GM15510 (cell line): ENCODE data around the gene EME2.

Experiments
- POLR2A ChIP-seq: IDR thresholded peaks from 3 replicates; pipeline ENCODE4 v1.6.1; 2011; ENCODE audit warnings: borderline replicate concordance; ENCODE audit not compliant: insufficient read length; ENCODE audit errors: extremely low read depth

Gene EME2

DNA sequence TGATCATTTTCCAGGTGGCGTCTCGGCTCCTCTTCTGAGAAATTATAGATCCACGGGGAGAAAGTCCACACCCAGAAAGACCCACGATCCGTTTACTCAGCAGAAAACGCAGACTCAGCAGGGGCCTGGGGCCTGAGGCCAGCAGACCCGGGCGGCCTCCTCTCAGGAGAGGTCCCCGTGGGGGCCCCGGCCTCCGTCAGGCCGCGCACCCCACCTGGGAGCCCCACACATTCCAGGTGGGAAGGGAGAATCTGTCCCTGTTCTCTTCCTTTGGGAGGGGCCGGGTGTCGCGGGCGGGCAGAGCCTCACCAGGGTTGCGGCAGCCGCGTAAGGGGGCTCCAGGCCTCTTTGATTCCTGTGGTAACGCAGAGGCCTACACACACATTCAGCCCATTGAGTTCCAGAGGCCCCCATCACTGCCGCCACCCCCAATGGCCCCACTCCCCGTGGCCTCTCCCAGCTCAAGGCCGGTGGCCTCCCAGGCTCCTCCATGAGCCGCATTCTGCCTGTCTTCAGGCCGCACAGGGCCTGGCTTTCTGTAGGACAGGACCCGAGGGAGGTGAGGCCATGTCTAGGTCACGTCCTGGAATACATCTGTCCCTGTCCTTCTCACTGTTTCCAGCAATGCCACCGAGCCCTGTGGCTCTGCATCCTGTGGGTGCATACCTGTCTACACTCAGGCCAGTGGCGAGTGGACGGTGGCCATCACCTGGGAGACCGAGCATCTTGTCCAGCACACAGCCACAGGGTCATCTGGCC is 22.5 kb downstream of the EME2 start:
- no peak for TF ChIP-seq POLR2A

DNA sequence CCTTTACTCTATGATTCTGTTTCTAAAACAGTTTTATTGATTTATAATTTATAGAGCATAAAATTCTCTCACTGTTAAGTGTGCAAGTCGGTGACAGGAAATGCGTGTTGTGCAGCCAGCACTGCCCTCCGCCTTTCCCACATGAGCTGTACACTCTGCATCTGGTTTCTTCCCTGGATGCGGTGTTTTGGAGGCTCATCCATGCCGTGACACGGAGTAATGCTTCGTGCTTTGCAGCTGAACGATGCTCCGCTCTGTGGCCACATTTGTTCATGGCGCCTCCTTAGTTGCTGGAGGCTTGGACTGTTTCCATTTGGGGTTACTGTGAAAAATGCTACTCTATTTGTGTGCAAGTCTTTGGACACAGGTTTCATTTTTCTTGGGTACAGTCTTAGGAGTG is 28.1 kb downstream of the EME2 start:
- TF ChIP-seq POLR2A = no peak

DNA sequence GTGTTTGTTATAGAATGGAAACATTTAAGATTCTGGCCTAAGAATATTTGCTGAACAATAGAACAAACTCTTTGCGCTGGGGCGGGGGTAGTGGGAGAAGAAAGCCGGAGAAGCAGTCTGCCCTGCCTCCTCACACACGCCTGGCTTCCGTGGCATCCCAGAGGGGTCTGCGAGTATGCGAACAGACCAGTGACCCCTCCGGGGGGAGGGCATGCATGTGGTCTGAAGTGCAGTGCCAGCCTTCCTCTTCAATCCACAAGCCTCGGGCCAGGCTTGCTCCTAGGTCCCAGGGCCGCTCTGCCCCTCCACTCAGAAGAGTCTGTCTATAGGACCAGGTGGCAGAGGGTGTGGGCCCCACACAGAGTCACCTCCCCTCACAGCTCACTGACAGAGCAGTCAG is 35.0 kb downstream of the EME2 start:
- no peak for TF ChIP-seq POLR2A

DNA sequence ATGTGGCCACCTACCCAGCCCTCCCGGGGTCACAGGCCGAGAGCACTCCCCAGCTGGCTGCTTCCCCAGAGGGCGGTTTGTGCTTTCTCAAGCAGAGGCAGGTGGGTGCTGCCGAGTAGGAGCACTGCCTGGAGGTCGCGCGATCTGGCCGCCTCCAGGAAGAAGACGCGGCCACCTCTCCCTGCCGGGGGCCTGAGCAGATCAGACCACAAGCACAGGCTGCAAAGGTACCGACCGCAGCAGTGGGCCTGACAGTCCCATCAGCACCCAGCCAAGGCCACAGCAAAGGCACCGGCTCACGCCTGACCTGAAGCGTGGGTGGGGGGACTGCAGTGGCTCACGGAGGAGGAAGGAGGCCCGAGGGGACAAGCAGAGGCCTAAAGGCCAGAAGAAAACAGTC is 36.1 kb downstream of the EME2 start:
- TF ChIP-seq POLR2A = no peak

DNA sequence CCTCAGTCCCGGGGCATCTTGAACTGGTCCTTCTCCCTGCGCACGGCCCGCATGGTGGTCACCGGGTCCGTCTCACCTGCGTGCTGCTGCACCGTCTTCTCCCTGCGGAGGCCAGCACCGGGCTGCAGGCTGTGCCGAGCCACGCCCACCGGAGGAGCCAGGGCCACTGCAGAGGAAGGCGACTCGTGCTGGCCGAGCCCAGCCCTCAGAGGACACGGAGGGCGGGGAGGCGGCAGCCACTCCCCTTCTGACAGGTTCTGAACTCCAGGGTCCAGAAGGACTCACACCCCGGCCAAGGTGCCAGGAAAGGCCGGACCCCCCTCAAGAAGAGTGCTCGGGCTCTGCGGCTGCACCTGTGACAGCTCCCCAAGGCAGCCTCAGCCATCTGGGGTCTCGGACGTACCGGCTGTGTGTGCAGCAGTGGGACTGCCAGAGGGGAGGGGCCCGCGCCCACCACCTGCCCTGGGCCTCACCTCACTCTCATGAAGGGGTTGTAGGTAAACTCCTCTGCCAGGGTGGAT is 36.7 kb downstream of the EME2 start:
- TF ChIP-seq POLR2A = no peak

DNA sequence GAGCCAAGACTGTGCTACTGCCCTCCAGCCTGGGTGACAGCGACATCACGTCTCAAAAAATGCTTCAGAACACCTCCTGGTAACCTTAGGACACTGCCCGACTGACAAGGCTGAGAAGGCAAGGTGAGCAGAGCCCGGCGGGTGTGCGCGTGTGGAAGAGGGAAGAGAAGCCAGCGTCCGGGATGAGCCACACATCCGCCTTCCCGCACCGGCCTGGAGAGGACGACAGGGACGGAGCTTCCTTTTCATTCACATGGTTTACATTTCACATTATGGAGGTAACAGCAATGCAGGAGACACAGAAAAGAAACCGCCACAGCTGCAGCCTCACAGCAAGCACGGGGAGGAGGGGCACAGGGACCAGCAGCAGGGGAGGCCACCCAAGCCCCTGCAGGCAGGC is 37.5 kb downstream of the EME2 start:
- no peak for TF ChIP-seq POLR2A

DNA sequence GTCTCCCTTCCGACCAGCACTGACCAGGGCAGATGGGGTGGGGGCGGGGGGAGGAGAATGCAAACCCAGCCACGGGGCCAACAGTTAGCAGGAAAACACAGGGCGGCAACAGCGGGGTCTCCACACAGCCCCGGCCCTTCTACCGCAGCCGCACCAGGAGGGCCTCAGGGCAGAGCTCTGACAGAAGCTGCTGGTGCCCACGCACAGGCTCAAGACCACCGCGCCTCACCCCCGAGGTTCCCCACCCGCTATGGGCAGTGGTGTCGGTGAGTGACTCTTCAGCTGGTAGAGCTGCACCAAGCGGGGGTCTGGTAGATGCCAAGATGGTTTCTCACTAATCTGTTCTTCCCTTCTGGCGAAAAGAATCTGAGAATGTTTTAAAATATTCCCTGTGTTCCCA is 37.9 kb downstream of the EME2 start:
- TF ChIP-seq POLR2A = no peak

DNA sequence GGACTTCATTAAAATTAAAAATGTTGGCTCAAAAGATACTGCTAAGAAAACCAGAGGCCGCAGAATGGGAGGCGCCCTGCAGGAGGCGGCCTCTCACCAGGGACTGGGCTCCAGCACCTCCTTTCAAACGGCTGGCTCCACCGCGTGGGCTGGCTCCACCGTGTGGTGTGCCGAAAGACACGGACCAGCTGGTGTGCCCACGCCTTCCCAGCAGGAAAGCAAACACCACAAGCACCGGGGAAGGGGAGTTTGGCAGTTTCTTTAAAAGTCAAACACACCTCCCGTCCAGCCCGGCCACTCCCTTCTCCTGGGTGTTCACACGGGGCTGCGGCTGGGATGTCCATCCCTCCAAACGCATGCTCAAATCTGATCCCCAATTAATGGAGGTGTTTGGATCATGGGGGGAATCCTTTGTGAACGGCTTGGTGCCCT is 40.1 kb downstream of the EME2 start:
- TF ChIP-seq POLR2A = no peak

DNA sequence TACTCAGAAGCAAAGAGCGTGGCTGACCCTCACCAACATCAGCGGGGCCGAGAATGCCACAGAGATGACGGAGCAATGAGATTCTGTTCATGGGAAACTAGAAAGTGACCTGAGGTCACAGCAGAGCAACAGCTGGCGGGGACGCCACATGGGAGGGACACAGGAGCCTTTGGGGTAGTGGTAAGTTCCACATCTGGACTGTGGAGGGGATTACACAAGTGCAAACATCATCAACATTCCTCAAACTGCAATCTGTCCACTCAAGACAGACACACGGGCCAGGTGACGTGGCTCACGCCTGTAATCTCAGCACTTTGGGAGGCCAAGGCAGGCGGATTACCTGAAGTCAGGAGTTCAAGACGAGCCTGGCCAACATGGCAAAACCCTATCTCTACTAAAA is 42.9 kb downstream of the EME2 start:
- no peak for TF ChIP-seq POLR2A

DNA sequence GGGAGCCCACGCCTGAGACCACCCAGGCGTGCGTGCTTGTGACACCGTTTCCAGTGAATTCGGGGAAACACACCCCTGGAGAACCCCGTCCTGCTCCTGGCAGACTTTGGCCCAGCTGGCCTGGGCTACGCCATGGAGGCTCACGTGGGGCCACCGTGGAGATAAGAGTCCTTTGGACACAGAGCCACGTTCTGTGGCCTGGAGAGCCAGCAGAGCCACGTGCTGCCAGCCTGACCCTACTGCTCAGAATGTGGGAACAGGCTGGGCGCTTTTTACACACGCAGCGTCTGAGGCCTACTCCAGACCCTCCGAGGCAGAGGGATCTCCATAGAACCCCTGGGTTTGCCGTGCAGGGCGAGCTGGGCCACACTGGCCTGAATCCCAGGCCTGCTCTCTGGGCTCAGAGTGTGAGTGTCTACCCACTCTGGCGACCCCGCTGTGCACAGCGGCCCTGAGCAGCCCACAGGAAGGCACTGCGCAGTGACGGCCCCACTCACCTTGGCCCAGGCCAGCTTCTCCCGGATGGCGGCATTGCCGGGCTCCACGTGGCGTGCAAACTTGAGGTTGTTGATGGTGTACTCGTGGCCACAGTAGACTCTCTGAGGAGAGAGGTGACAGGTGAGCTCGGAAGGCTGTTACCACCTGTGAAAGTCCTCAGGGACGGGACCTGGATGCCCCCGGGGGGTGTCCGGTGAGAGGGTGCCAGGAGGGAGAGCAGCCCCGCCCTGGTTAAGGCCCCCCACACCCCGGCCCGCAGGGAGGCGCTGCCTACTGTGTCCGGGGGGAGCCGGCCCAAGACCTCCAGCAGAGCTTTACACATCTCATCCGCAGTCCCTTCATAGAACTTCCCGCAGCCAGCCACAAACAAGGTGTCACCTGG is 44.0 kb downstream of the EME2 start:
- TF ChIP-seq POLR2A = no peak

DNA sequence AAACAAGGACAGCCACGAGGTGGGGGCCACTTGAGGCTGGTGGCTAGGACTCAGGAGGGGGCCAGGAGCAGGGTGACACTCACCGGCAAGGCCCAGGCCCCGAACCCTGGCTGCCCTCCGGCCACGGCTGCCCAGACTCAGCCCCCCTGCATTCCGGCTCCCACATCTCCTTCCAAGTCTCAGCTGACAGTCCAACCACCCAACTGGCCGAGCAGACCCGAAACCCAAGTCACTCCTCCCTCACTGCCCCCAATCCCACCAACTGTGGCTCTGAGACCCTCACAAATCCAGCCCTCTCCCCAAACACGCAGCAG is 44.6 kb downstream of the EME2 start:
- TF ChIP-seq POLR2A = no peak

DNA sequence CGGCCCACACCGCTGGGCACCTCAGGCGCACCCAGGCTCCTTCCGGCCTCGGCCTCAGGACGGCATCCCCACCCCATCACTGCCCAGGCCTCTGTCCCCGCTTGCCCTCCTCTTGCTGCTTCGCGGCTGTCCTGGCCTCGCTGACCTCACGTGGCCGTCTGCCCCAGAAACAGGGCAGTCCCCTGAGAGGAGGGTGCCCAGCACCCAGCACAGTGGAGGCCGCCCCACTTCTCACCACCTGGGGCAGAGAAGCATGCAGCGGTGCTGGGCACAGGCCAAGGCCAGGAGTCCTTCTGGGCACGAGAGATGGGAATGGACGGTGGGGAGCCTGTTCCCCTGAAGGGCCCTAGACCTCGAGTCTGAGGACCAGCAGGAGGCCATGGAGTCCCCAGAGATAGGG is 45.1 kb downstream of the EME2 start:
- no peak for TF ChIP-seq POLR2A

DNA sequence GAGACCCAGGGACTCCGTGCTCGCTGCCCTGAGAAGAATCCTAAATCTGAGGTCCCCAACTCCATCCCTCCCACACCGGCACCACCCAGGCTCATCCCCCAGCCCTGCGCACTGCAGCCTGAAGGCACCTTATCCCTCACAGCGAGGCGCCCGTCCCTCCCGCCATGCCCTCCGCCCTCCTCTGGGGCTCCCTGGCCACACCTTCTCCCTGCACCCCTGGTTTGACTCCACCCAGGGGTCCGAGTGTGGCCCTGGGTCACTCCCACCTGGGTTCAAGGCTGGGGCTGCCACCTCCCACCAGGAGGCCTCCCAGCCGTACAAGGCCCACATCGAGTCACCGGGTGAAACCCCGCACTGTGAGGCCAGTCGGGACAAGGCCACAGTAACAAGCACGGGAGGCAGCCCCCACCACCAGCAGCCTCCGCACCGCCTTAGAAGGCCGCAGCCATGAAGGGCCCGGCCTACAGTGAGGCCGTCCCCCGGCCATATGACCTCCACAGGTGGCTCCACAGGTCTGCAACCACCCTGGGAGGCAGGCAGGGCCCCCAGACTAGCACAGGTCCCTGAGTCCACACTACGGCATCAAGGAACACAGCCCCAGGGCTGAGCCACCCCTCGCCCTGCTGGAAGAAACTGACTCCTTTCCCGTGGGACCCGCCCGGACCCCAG is 45.7 kb downstream of the EME2 start:
- no peak for TF ChIP-seq POLR2A

DNA sequence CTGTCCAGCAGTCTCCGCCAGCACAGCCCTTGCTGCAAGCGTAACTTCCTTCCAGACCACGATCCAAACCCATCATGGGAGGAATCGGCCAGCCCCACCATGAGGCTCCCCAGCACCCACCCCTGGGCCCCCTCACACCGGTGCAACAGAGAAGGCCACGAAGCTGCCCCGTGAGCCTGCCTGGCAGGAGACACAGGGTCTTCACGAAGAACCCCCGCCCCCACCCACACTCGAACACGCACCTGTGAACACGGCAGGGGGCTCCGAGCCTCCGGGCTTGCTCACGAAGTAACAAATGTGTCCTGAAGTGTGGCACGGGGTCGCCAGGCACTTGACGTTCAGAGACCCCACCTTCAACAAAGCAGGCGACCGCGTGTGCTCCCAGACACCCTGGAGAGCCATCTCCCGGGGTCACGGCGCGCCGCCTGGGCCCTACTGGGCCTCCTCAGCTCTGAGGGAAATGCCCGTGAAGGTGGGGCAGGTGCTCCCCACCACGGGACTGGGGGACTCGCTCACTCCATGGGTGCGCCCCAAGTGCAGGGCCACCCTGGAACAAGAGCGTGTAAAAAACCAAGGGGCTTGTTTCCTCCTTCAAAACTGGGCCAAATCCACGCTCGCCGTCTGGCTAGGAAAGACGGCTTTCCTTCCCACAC is 46.4 kb downstream of the EME2 start:
- no peak for TF ChIP-seq POLR2A

DNA sequence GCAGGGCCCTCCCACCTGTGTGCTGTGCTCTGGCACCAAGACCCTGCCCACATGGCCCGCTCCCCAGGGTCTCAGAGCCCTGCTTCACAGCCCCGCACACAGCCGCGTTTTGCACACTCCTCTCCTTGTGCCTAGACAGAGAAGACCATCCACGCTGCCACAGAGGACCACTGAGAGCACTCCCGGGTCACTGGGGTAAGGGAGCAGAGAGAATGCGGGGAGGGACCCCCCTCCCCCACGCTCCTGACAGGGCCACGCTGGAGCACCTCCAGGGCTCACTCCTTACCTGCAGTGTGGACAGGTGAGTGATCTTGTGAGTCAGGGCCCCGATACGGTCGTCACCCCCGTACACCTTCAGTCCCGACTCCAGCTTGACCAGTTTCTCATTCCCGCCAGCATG is 47.0 kb downstream of the EME2 start:
- no peak for TF ChIP-seq POLR2A

DNA sequence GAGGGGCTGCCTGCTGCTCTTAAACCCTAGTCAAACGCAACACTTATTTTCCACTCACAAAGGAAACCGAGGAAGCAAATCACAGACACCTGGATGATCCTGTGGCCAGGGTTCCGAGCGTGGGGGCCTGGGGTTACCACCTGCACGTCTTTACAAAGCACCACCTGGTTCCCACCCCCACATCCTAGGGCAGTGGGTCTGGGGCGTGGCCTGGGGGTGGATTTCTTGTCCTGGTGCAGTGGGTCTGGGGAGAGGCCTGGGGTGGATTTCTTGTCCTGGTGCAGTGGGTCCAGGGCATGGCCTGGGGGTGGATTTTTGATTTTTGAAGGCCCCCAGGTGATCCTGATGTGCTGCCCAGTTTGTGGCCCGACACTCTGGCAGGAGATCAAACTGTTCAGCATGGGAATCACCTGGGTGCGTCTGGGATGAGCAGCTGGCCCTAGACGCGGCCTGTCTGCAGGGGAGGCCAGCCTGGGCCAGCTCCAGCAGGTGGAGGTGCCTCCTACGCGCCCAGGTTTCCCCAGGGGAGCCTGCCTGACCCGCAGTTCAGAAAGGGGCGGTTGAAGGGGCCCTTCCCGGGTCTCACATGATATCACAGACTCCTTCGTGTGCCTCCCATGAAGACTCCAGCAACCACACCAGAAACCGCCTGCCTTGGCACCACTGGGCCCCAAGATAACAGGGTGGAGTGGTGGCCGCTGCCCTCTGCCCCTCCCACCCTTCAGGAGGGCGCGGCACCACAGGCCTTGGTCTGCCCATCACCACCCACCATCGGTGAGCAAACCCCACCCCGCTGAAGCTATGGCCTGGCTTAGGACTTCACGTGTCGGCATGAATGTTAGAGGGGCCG is 47.7 kb downstream of the EME2 start:
- TF ChIP-seq POLR2A = no peak
